ENCODE data around the gene RAB11B.
"Not testable (repeated sequence)": the region's sequence is repeated elsewhere in the genome, so short reads cannot be mapped to it uniquely, and the experiment has no call there.

Gene RAB11B

GRCh38 chr19:8396563-8397203 is 6.5 kb downstream of the RAB11B start:
- DNase-seq: no peak

GRCh38 chr19:8397271-8397670 is 7.1 kb downstream of the RAB11B start:
- no peak for DNase-seq

GRCh38 chr19:8397746-8398310 is 7.7 kb downstream of the RAB11B start:
- DNase-seq: no peak

GRCh38 chr19:8398311-8398771 is 8.2 kb downstream of the RAB11B start:
- no peak for DNase-seq

- DNase-seq: no peak
These were observed 9.6 kb downstream of the RAB11B start for GRCh38 chr19:8399681-8400188.

GRCh38 chr19:8401981-8402411 is 11.8 kb downstream of the RAB11B start:
- DNase-seq: no peak

- no peak for DNase-seq
These were observed 13.1 kb downstream of the RAB11B start for GRCh38 chr19:8403098-8403819.

- DNase-seq: no peak
These were observed 13.6 kb downstream of the RAB11B start for GRCh38 chr19:8403820-8404109.

GRCh38 chr19:8404391-8405151 is 14.4 kb downstream of the RAB11B start:
- DNase-seq: no peak

- DNase-seq: not testable (repeated sequence)
These were observed 20.6 kb downstream of the RAB11B start for GRCh38 chr19:8410718-8411117.

GRCh38 chr19:8412783-8413628 is 22.8 kb downstream of the RAB11B start, which contains the start of gene MARCHF2:
TSS of gene MARCHF2 (plus strand) at chr19:8413305. CDS start at chr19:8421841, 8,536 bp downstream.
- peak; percentile 93 for DNase-seq

- DNase-seq: no peak
These were observed 23.5 kb downstream of the RAB11B start for GRCh38 chr19:8413629-8413995.

GRCh38 chr19:8416796-8417195 is 26.6 kb downstream of the RAB11B start:
- DNase-seq: no peak

GRCh38 chr19:8421484-8422461 is 31.6 kb downstream of the RAB11B start:
- DNase-seq: no peak

- DNase-seq: no peak
These were observed 33.7 kb downstream of the RAB11B start for GRCh38 chr19:8423817-8424223.

GRCh38 chr19:8425331-8425730 is 35.2 kb downstream of the RAB11B start:
- DNase-seq: not testable (repeated sequence)

GRCh38 chr19:8426283-8426682 is 36.1 kb downstream of the RAB11B start:
- DNase-seq: no peak

- DNase-seq: no peak
These were observed 38.9 kb downstream of the RAB11B start for GRCh38 chr19:8429044-8429443.

- no peak for DNase-seq
These were observed 39.7 kb downstream of the RAB11B start for GRCh38 chr19:8429826-8430225.

GRCh38 chr19:8430650-8431049 is 40.5 kb downstream of the RAB11B start:
- DNase-seq: no peak

- no peak for DNase-seq
These were observed 48.1 kb downstream of the RAB11B start for GRCh38 chr19:8438236-8438635.
